HepG2 (cell line): ENCODE measurements around the gene NNAT. TPM values are rescaled to one million over a fixed set of nuclear protein-coding genes. Genes with fewer than 3 reads are reported as not detected.

Experiments
- ATAC-seq: fragments of 200-7000 bp; cut with Tn5 transposase; 3 replicates; pipeline ENCODE4 v1.9.1; 2020; ENCODE audit warnings: mild to moderate bottlenecking, moderate library complexity
- BruUV-seq: library from RNA; stranded (reverse); fragments of 400-500 nt; replicated peaks from 2 replicates; lab custom pipeline; 2021; lab: Mats Ljungman, UMichigan
- CTCF ChIA-PET: fragments of 300-600 bp; formaldehyde crosslinking; extraction: SDS; loops from one replicate; lab custom pipeline; 2021; ENCODE audit warnings: low total read pairs, inconsistent platforms, low intra/inter-chr PET ratio; lab: Yijun Ruan, JAX
- POLR2A ChIA-PET: fragments of 350-600 bp; sonication (Branson Sonifier 250); formaldehyde crosslinking; loops from one replicate; lab custom pipeline; 2020; ENCODE audit warnings: antibody characterized with exemption, inconsistent platforms; lab: Yijun Ruan, JAX
- DNase-seq: peaks from one replicate; pipeline ENCODE4 v3.0.0-alpha.2; 2015; ENCODE audit warnings: low spot score
- FAIRE-seq: peaks from 3 replicates; lab custom pipeline; 2011; peaks lifted over from hg19 to GRCh38; lab: Jason Lieb, UNC
- H2AFZ ChIP-seq: one replicate; pipeline ENCODE4 v1.6.1; 2011; ENCODE audit warnings: low read length, inconsistent platforms
- H3K27ac ChIP-seq: fragments of 300-600 bp; 3 replicates; pipeline ENCODE4 v1.8.0; 2011; ENCODE audit warnings: mixed run types, mild to moderate bottlenecking, mixed read lengths, low read length, inconsistent platforms; ENCODE audit not compliant: insufficient read depth; ENCODE audit errors: extremely low read length
- H3K27me3 ChIP-seq, 2 experiments: fragments of 200-600 bp in 1 of 2; 2 replicates in 1 of 2; 3 replicates in 1 of 2; pipeline versions ENCODE4 v1.6.0 to v1.8.0; 2011; ENCODE audit warnings: low read length in 2 of 2, mild to moderate bottlenecking in 2 of 2, moderate library complexity in 2 of 2, inconsistent platforms in 1 of 2; ENCODE audit not compliant: insufficient read depth in 2 of 2, control insufficient read depth in 1 of 2
- H3K36me3 ChIP-seq, 2 experiments: fragments of 200-600 bp in 1 of 2; replicated peaks in 1 of 2; 2 replicates in 1 of 2; 3 replicates in 1 of 2; pipeline versions ENCODE4 v1.5.1 to v1.8.0; 2011; ENCODE audit warnings: low read length in 2 of 2, inconsistent platforms in 1 of 2; ENCODE audit not compliant: insufficient read depth in 2 of 2, control insufficient read depth in 1 of 2
- H3K4me1 ChIP-seq: 2 replicates; pipeline ENCODE4 v1.5.1; 2012; ENCODE audit warnings: low read length, inconsistent platforms; ENCODE audit not compliant: insufficient read depth
- H3K4me2 ChIP-seq: 2 replicates; pipeline ENCODE4 v1.6.0; 2011; ENCODE audit warnings: low read depth, low read length, inconsistent platforms
- H3K4me3 ChIP-seq, 3 experiments: fragments of 200-600 bp in 1 of 3; sonication (generic), shearing (Covaris generic) in 1 of 3; replicated peaks in 1 of 3; 2 replicates each; pipeline ENCODE4 v1.5.1; 2011 to 2016; ENCODE audit warnings: low read length in 3 of 3, inconsistent platforms in 2 of 3, low read depth in 2 of 3, mild to moderate bottlenecking in 2 of 3, control low read depth in 1 of 3, mixed read lengths in 1 of 3; ENCODE audit not compliant: insufficient read depth in 1 of 3
- H3K79me2 ChIP-seq: one replicate; pipeline ENCODE4 v1.6.1; 2011; ENCODE audit warnings: low read length, inconsistent platforms; ENCODE audit not compliant: insufficient read depth
- H3K9ac ChIP-seq: 2 replicates; pipeline ENCODE4 v1.6.0; 2011; ENCODE audit warnings: mild to moderate bottlenecking, low read depth, low read length, inconsistent platforms; ENCODE audit not compliant: insufficient read depth
- H3K9me3 ChIP-seq: 2 replicates; pipeline ENCODE4 v1.5.1; 2012; ENCODE audit warnings: mild to moderate bottlenecking, low read length
- H4K20me1 ChIP-seq: 2 replicates; pipeline ENCODE4 v1.6.0; 2011; ENCODE audit warnings: inconsistent platforms, mild to moderate bottlenecking, low read length, moderate library complexity; ENCODE audit not compliant: insufficient read depth
- AHR ChIP-seq: IDR thresholded peaks from 2 replicates; pipeline ENCODE4 v1.6.1; 2018; ENCODE audit warnings: missing genetic modification reagents, missing compliant biosample characterization
- MED1 ChIP-seq: sonication (generic); formaldehyde crosslinking; IDR thresholded peaks from 2 replicates; pipeline ENCODE4 v1.4.0; 2020; ENCODE audit warnings: missing genetic modification reagents
- NFE2L1 ChIP-seq: sonication (generic); formaldehyde crosslinking; IDR thresholded peaks from 2 replicates; pipeline ENCODE4 v1.4.0; 2020; ENCODE audit warnings: missing genetic modification reagents, mild to moderate bottlenecking, borderline replicate concordance
- PAXIP1 ChIP-seq: sonication (generic); formaldehyde crosslinking; conservative IDR thresholded peaks from 2 replicates; pipeline ENCODE4 v1.4.0; 2020; ENCODE audit warnings: mild to moderate bottlenecking, missing genetic modification reagents, moderate library complexity
- RARA ChIP-seq: IDR thresholded peaks from 2 replicates; pipeline ENCODE4 v1.6.1; 2016; ENCODE audit warnings: missing genetic modification reagents, missing compliant biosample characterization
- SNAI1 ChIP-seq: sonication (generic); formaldehyde crosslinking; IDR thresholded peaks from 2 replicates; pipeline ENCODE4 v1.5.0; 2020; ENCODE audit warnings: mild to moderate bottlenecking, missing genetic modification reagents, borderline replicate concordance
- SOX6 ChIP-seq, 2 experiments: fragments of 450-650 bp in 1 of 2; sonication (generic) in 1 of 2; formaldehyde crosslinking in 1 of 2; IDR thresholded peaks; 2 replicates each; pipeline versions ENCODE4 v1.4.0 to v1.6.1; 2017 to 2020; ENCODE audit warnings: antibody characterized with exemption in 1 of 2, mild to moderate bottlenecking in 1 of 2, missing genetic modification reagents in 1 of 2
- TGIF2 ChIP-seq: IDR thresholded peaks from 2 replicates; pipeline ENCODE4 v1.6.1; 2016; ENCODE audit warnings: control low read depth, missing compliant biosample characterization
- THRA ChIP-seq: sonication (generic); formaldehyde crosslinking; IDR thresholded peaks from 2 replicates; pipeline ENCODE4 v1.4.0; 2020; ENCODE audit warnings: missing genetic modification reagents, borderline replicate concordance
- YEATS4 ChIP-seq: sonication (generic); formaldehyde crosslinking; IDR thresholded peaks from 2 replicates; pipeline ENCODE4 v1.4.0; 2020; ENCODE audit warnings: missing genetic modification reagents, borderline replicate concordance
- ZBTB10 ChIP-seq: sonication (generic); formaldehyde crosslinking; IDR thresholded peaks from 2 replicates; pipeline ENCODE4 v1.4.0; 2020; ENCODE audit warnings: missing genetic modification reagents, borderline replicate concordance
- ZNF512 ChIP-seq: sonication (generic); formaldehyde crosslinking; IDR thresholded peaks from 2 replicates; pipeline ENCODE4 v1.4.0; 2020; ENCODE audit warnings: mild to moderate bottlenecking, missing genetic modification reagents
- ZNF564 ChIP-seq: sonication (generic); formaldehyde crosslinking; IDR thresholded peaks from 2 replicates; pipeline ENCODE4 v1.8.1; 2023; ENCODE audit warnings: mild to moderate bottlenecking, missing genetic modification reagents
- ZNF839 ChIP-seq: sonication (generic); formaldehyde crosslinking; IDR thresholded peaks from 2 replicates; pipeline ENCODE4 v1.4.0; 2020; ENCODE audit warnings: missing genetic modification reagents, mild to moderate bottlenecking, borderline replicate concordance
- WGBS: methylation state at CpG from one replicate; pipeline ENCODE4 v1.1.6; 2017; ENCODE audit warnings: low lambda C conversion rate; 5-methylcytosine and 5-hydroxymethylcytosine counted together
- in situ Hi-C: cut with HindIII; loops from 2 replicates; pipeline ENCODE4 v1.10.0; 2017; ENCODE audit warnings: low pct_unique_long_range_greater_than_20kb; ENCODE audit not compliant: extremely low pct_ligation_motif_present
- intact Hi-C: fragments of 100-400 bp; cut with micrococcal nuclease; formaldehyde crosslinking; loops from one replicate; pipeline ENCODE4 v1.10.0; 2022; ENCODE audit not compliant: unreplicated experiment
- polyA plus RNA-seq, 8 experiments: library from polyadenylated mRNA; depleted of rRNA in 3 of 8; stranded (reverse) in 7 of 8; unstranded in 1 of 8; fragments of >200 nt; fragmentation: Illumina TruSeq in 4 of 8; extraction: Trizol in 4 of 8; gene quantifications; 2 replicates each; pipeline versions ENCODE4 v1.2.1 to v1.2.3, GENCODE V29; 2011 to 2016; ENCODE audit warnings: low read depth in 4 of 8, missing spikeins in 1 of 8, mixed read lengths in 1 of 8; ENCODE audit not compliant: insufficient read depth in 1 of 8
- total RNA-seq, 5 experiments: library from RNA; depleted of rRNA; stranded (reverse); fragments of >200 nt; fragmentation: Illumina TruSeq; extraction: Trizol; gene quantifications; 2 replicates each; pipeline ENCODE4 v1.2.3, GENCODE V29; 2016; ENCODE audit warnings: low read depth in 1 of 5

NNAT gene
- total and polyA plus RNA-seq, 2 of the 13 experiments (the other 11 are each of a cell fraction or from before 2014, with no cell fraction given) = not detected

GRCh38 chr20:37541326-37541725, 20.3 kb downstream of the NNAT start (continued):
- no peak for TF ChIP-seq ZNF564 (CRISPR knock-in tag)
- no peak for TF ChIP-seq RARA (CRISPR knock-in tag)
- TF ChIP-seq AHR (CRISPR knock-in tag) = no peak
- TF ChIP-seq ZNF512 = no peak
- TF ChIP-seq, all 625 proteins: peak for 0

GRCh38 chr20:37542281-37542680, 21.2 kb downstream of the NNAT start:
- Histone ChIP-seq H3K27ac (no peak overlapping the region), H3K4me1 (peaks cover 50% of the 10 kb centered on the region), H4K20me1 (no peaks in the 10 kb centered on the region), H3K4me3 (no peak overlapping the region), H3K9ac (no peak overlapping the region), H3K79me2 (no peaks in the 10 kb centered on the region), H3K27me3 (no peaks in the 10 kb centered on the region; a peak in 1 of 5 replicates), H3K9me3 (no peaks in the 10 kb centered on the region), H3K36me3 (no peaks in the 10 kb centered on the region), H2AFZ (peak overlapping the region; percentile 24), H3K4me2 (peak overlapping the region; percentile 57)
- ChIA-PET CTCF (no interaction called here), POLR2A (no interaction called here)
- intact Hi-C loops = no loop called here
- no TSS peak for BruUV-seq
- DNase-seq (peak; percentile 81), FAIRE-seq (no peak), ATAC-seq (peak; percentile 56)
- WGBS = 6% methylated on average over 6 of the region's 6 CpGs
- in situ Hi-C loops = no loop called here
- TF ChIP-seq SOX6 (IDR thresholded peaks at IDR 0.05) (no peak), SOX6 (CRISPR knock-in tag; IDR thresholded peaks at IDR 0.05) (peak; percentile 52), MED1 (peak; percentile 62), TGIF2 (CRISPR knock-in tag) (peak; percentile 36; the same call in 1 of the 2 replicates), ZBTB10 (CRISPR knock-in tag) (no peak), NFE2L1 (CRISPR knock-in tag) (no peak), ZNF839 (no peak), PAXIP1 (peak; percentile 57), YEATS4 (CRISPR knock-in tag) (no peak), SNAI1 (no peak), THRA (no peak)
